HG02973 (cell line): ENCODE measurements around the gene TMEM89.

Experiments used
- ATAC-seq: cut with Tn5 transposase; IDR thresholded peaks from one replicate; pipeline ENCODE4 v1.9.1; 2021; ENCODE audit warnings: moderate library complexity; ENCODE audit not compliant: unreplicated experiment

The TMEM89 gene

GRCh38 chr3:48593337-48593736 is 28.2 kb downstream of the TMEM89 start:
- no peak for ATAC-seq

GRCh38 chr3:48592519-48593087 is 29.0 kb downstream of the TMEM89 start:
- ATAC-seq = no peak

GRCh38 chr3:48591886-48592518 is 29.6 kb downstream of the TMEM89 start:
- no peak for ATAC-seq

GRCh38 chr3:48591436-48591835 is 30.1 kb downstream of the TMEM89 start:
- ATAC-seq = no peak

- no peak for ATAC-seq
These were observed 33.3 kb downstream of the TMEM89 start for GRCh38 chr3:48588230-48588629.

- ATAC-seq = no peak
These were observed 33.9 kb downstream of the TMEM89 start for GRCh38 chr3:48587686-48588085.

GRCh38 chr3:48585411-48585810 is 36.2 kb downstream of the TMEM89 start:
- ATAC-seq = no peak

- ATAC-seq = no peak
These were observed 36.7 kb downstream of the TMEM89 start for GRCh38 chr3:48584836-48585235.

GRCh38 chr3:48581621-48582481 is 39.7 kb downstream of the TMEM89 start:
- ATAC-seq = no peak

- ATAC-seq = no peak
These were observed 44.9 kb downstream of the TMEM89 start for GRCh38 chr3:48576647-48577046.

- no peak for ATAC-seq
These were observed 46.2 kb downstream of the TMEM89 start for GRCh38 chr3:48575366-48575765.

- ATAC-seq = no peak
These were observed 47.5 kb downstream of the TMEM89 start for GRCh38 chr3:48573973-48574585.

GRCh38 chr3:48572517-48572916 is 49.1 kb downstream of the TMEM89 start:
- no peak for ATAC-seq

GRCh38 chr3:48571938-48572337 is 49.6 kb downstream of the TMEM89 start:
- ATAC-seq = no peak
